DMS153 treated with DMSO at 0.1 percent for 48 hours (cell line): Measurements from ENCODE around the gene BCAM.
A peak's percentile ranks its signal among the peaks of the same experiment; 100 is the strongest.
"Not testable (repeated sequence)": the region's sequence is repeated elsewhere in the genome, so short reads cannot be mapped to it uniquely, and the experiment has no call there.

Source experiments
- DNase-seq: peaks from one replicate; lab custom pipeline; 2025; ENCODE audit not compliant: unreplicated experiment; lab: John Stamatoyannopoulos, UW

BCAM gene

GRCh38 chr19:44808463-44809371 lies at the start of gene BCAM:
BCAM (plus strand) TSS chr19:44809103; CDS start chr19:44809125, 22 bp downstream.
- no peak for DNase-seq

- no peak for DNase-seq
Measured at GRCh38 chr19:44762038-44762437, 46.9 kb upstream of the BCAM start.

- DNase-seq, result no peak
Measured at GRCh38 chr19:44765033-44765948, 43.6 kb upstream of the BCAM start.

- no peak for DNase-seq
Measured at GRCh38 chr19:44765949-44766335, 43.0 kb upstream of the BCAM start.

DNA sequence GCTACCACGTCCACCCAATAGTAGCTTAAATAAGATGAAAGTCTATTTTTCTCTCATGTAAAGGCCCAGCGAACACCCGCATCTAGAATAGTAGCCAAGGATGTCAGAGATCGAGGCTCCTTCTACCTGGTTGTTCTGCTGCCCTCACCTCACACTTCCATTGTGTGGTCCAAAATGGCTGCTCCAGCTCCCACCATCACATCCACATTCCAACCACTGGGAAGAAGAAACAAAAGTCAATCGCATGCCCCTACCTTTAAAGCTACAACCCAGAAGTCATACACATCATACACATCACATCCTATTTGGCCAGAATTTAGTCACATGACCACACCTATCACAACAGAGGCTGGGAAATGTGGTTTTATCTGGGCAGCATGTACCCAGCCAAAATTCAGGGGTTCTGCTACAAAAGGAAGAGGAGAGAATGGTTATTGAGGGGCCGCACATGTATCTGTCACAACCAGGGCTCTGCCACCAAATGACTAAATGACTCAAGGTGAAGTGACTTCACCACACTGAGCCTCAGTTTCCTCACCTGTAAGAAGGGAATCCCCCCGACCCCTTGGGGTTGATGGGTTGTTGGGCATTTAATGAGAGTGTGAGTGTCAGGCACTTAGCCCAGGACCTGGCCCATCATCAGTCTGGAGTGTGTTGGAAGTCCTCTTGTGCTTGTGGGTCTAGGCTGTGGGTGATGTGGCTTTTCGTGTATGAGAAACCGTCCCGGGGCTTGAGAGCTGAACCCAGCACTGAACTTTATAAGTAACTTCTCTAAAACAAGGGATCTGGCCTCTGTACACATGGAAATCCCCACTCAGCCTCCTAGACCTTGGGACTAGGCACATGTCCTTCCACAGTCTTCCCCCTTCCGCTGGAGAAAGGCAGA lies 41.4 kb upstream of the BCAM start:
- no peak for DNase-seq

DNA sequence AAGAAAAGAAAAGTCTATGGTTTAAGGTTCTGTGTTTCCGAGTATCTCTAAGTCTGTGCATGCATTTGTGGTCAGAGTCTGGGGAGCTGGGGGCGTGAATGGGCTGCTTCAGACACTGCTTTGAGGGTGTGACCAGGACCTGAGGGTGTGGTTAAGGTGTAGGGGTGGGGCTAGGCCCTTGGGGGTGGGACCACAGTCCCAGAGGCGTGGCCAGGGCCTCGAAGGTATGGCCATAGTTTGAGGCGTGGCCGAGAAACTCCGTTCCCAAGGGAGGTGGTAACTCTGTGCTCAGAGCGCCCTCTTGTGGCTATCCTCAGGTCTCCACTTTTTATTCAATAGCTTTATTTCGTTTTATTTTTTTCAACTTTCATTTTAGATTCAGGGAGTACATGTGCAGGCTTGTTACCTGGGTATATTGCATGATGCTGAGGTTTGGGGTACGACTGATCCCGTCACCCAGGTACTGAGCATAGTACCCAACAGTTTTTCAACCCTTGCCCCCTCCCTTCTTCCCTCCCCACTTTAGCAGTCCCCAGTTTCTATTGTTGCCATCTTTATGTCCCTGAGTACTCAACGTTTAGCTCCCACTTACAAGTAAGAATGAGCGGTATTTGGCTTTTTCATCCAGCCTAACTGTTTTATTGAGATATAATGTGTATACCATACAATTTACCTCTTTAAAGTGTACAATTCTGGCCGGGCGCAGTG lies 38.2 kb upstream of the BCAM start:
- DNase-seq, result peak; percentile 90

DNA sequence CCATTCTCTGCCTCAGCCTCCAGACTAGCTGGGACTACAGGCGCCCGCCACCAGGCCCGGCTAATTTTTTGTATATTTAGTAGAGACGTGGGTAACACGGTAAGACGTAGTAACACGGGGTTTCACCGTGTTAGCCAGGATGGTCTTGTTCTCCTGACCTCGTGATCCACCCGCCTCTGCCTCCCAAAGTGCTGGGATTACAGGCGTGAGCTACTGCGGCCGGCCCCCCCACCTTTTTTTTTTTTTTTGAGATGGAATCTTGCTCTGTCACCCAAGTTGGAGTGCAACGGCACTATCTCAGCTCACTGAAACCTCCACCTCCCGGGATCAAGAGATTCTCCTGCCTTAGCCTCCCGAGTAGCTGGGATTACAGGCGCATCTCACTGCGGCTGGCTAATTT lies 36.8 kb upstream of the BCAM start:
- DNase-seq, result not testable (repeated sequence)

- no peak for DNase-seq
Measured at GRCh38 chr19:44772959-44773358, 35.9 kb upstream of the BCAM start.

DNA sequence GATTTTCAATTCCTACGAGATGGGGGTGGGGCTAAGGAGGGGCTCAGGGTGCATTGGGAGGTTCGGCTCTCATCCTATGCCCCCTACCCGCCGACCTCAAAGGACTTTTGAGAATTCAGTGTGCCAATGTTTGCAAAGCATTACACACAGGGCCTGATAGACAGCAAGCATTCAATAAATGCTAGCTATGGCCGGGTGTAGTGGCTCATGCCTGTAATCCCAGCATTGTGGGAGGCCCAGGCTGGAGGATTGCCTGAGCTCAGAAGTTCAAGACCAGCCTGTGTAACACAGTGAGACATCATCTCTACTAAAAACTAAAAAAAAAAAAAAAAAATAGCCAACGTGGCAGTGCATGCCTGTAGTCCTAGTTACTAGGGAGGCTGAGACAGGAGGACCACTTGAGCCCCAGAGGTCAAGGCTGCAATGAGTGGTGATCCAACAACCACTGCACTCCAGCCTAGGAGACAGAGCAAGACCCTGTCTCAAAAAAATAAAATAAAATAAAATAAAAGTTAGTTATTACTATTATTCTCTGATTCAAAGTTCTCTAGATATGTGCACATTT lies 33.1 kb upstream of the BCAM start:
- no peak for DNase-seq

DNA sequence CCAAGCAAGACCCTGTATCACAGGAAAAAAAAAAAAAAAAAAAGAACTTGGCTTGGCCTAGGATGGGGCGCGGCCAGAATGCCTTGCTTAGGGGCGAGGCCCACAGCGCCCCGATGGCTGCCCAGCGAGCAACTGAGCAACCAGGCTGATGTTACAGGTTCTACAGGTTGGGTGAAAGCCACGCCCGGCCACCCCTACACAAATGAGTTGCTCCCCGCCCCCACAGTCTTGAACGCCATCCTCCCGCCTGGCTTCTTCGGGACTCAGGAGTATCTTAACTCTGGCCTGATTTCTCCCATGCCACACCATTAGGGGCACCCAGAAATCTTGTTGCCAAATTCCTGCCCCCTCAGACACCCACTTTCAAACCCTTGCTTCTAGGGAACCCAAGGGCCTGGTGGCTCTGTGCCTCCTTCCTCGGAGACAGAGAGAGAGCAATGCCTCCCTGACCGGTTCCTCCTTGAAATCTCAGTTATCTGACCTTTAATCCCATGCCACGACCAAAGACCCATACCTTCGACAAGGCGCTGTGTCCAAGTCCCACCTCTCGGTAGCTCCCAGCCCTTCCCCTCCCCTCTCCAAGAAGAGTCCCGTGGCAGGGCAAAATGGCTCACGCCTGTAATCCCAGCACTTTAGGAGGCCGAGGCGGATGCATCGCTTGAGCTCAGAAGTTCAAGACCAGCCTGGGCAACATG lies 32.4 kb upstream of the BCAM start:
- no peak for DNase-seq

DNA sequence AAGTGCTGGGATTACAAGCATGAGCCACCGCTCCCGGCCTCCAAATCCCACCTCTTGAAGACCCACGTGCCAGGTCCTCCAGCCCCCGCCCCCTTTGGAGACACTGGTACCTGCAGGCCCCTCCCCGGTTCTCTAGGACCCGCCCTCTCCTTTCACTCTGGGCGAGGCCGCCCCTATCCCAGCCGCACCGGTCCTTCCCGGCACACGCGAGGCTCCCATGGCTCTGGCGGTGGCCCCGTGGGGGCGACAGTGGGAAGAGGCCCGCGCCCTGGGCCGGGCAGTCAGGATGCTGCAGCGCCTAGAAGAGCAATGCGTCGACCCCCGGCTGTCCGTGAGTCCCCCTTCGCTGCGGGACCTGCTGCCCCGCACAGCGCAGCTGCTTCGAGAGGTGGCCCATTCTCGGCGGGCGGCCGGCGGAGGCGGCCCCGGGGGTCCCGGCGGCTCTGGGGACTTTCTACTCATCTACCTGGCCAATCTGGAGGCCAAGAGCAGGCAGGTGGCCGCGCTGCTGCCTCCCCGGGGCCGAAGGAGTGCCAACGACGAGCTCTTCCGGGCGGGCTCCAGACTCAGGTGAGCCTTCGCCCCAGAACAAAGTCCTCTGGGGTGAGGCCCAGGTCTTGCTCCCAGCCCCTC lies 31.1 kb upstream of the BCAM start, which contains the start of gene CBLC:
TSS of gene CBLC (plus strand) at position 176 of the 633 bp plus-strand sequence. CDS start at position 218, 42 bp downstream.
- peak; percentile 43 for DNase-seq

DNA sequence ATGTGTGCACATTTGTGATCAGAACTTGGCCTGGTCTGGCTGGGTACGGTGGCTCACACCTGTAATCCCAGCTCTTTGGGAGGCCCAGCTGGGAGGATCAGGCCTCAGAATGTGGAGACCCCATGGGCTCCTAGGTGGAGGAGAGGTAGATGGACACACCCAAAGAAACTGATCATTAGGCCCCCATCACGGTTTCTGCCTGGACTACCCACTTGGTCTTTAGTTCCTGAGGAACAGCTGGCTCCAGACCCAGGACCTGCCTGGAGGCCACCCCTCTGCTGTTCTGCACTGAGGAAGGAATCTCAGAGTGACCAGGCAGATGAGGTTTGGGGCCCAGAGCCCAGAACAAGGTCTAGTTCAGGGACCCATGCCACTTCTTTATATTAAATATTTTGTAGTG lies 29.8 kb upstream of the BCAM start:
- DNase-seq, result no peak

DNA sequence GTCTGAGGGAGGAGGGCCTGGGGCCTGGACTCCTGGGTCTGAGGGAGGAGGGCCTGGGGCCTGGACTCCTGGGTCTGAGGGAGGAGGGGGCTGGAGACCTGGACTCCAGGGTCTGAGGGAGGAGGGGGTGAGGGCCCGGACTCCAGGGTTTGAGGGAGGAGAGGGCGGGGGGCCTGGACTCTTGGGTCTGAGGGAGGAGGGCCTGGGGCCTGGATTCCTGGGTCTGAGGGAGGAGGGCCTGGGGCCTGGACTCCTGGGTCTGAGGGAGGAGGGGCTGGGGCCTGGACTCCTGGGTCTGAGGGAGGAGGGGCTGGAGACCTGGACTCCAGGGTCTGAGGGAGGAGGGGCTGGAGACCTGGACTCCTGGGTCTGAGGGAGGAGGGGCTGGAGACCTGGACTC lies 27.2 kb upstream of the BCAM start:
- DNase-seq, result not testable (repeated sequence)

- no peak for DNase-seq
Measured at GRCh38 chr19:44782729-44783128, 26.2 kb upstream of the BCAM start.

DNA sequence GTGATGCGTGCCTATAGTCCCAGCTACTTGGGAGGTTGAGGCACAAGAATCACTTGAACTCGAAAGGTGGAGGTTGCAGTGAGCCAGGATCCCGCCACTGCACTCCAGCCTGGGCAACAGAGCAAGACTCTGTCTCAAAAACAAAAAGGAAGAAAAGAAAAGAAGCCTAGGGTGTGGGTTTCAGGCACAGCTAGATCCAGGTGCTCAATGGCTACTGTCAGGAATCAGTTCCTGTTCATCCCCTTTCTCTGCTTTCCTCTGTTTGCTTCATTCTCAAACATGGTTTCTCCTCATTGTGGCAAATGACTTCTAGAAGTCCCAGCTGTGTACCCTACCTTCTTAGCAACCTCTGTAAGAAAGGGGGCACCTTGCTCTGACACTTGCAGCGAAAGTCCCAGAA lies 25.4 kb upstream of the BCAM start:
- no peak for DNase-seq

DNA sequence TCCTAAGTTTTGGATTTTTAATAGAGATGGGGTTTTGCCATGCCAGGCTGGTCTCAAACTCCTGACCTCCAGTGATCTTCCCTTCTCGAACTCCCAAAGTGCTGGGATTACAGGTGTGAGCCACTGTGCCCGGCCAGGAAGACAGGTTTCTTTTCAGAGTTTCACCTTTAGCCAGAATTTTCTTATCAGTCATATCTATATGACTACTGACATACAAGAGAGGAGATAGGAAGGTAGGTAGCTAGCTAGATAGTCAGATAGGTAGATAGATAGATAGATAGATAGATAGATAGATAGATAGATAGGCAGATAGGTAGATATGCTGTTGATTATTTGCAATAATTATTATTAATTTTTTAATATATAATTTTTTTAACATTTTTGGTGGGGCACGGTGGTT lies 23.6 kb upstream of the BCAM start:
- no peak for DNase-seq

DNA sequence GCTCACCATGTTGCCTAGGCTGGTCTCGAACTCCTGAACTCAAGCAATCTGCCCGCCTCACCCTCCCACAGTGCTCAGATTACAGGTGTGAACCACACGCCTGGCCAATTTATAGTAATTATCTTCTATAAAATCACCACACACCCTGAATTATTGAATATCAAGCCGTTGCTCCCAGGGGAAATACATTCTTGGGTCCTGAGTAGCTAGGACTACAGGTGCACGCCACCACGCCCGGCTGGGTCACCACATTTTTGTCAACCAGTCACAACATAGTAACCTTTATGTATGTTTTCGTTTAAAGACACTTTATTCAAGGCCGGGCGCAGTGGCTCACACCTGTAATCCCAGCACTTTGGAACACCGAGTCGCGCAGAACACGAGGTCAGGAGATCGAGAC lies 22.9 kb upstream of the BCAM start:
- DNase-seq, result no peak

DNA sequence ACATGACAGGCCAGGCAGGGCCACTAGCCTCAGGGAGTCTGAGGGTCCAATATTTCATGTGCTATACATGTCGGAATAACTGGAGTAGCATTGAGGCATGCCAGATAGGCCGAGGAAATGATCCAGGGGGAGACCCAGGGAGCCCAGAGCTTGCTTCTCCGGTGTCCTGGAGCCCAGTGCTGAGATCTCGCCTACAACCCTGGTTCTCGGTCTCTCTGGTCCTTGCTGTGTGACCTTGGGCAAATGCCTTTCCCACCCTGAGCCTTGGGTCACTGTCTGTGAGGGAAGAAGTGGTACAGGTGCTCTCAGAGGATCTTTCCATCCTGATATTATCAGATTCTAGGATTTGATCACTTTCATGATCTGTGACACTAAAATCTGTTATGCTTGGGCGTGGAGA lies 19.9 kb upstream of the BCAM start:
- DNase-seq, result no peak
